A673 (cell line): ENCODE measurements around the gene SHISA8. TPM values are rescaled to one million over a fixed set of nuclear protein-coding genes. Genes with fewer than 3 reads are reported as not detected.

ENCODE experiments used
- BruUV-seq: library from RNA; stranded (reverse); fragments of 400-500 nt; replicated peaks from 2 replicates; lab custom pipeline; 2021; lab: Mats Ljungman, UMichigan
- CTCF ChIA-PET: fragments of 300-600 bp; sonication (Branson Sonifier 250); formaldehyde crosslinking; loops from one replicate; lab custom pipeline; 2022; ENCODE audit warnings: antibody characterized with exemption; lab: Charles Lee
- POLR2A ChIA-PET: fragments of 300-600 bp; sonication (Branson Sonifier 250); formaldehyde crosslinking; loops from one replicate; lab custom pipeline; 2022; ENCODE audit warnings: antibody characterized with exemption; ENCODE audit not compliant: low non-redundant PET; lab: Charles Lee
- DNase-seq: peaks from one replicate; pipeline ENCODE4 v3.0.0-alpha.2; 2015; ENCODE audit warnings: low spot score
- H3K27ac ChIP-seq: fragments of 200-600 bp; sonication (generic); 2 replicates; pipeline ENCODE4 v1.5.1; 2016; ENCODE audit warnings: mixed run types, low read depth, mild to moderate bottlenecking, mixed read lengths, antibody characterized with exemption, low read length; ENCODE audit not compliant: poor library complexity, severe bottlenecking
- H3K27me3 ChIP-seq: fragments of 200-600 bp; sonication (generic); replicated peaks from 2 replicates; pipeline ENCODE4 v1.6.1; 2017; ENCODE audit warnings: mixed run types, low read depth, mild to moderate bottlenecking, mixed read lengths, antibody characterized with exemption, low read length; ENCODE audit not compliant: insufficient read depth, poor library complexity
- H3K36me3 ChIP-seq: fragments of 200-600 bp; sonication (generic); 2 replicates; pipeline ENCODE4 v1.6.1; 2016; ENCODE audit warnings: mixed run types, mild to moderate bottlenecking, mixed read lengths, antibody characterized with exemption, low read length; ENCODE audit not compliant: insufficient read depth, poor library complexity, severe bottlenecking
- H3K4me1 ChIP-seq: fragments of 200-600 bp; sonication (generic); 2 replicates; pipeline ENCODE4 v1.6.1; 2017; ENCODE audit warnings: mixed run types, mild to moderate bottlenecking, mixed read lengths, antibody characterized with exemption, low read length; ENCODE audit not compliant: insufficient read depth, poor library complexity, severe bottlenecking
- H3K4me3 ChIP-seq: fragments of 200-600 bp; sonication (generic); 2 replicates; pipeline ENCODE4 v1.5.1; 2016; ENCODE audit warnings: low read depth, mixed run types, mild to moderate bottlenecking, mixed read lengths, low read length; ENCODE audit not compliant: poor library complexity, severe bottlenecking
- H3K9me3 ChIP-seq: fragments of 200-600 bp; sonication (generic); 2 replicates; pipeline ENCODE4 v1.6.1; 2016; ENCODE audit warnings: mixed run types, low read depth, mild to moderate bottlenecking, mixed read lengths, antibody characterized with exemption, low read length; ENCODE audit not compliant: poor library complexity, severe bottlenecking
- CTCF ChIP-seq: fragments of 300-800, 200-600 bp; sonication (generic); conservative IDR thresholded peaks from 2 replicates; pipeline ENCODE4 v1.5.1; 2017; ENCODE audit warnings: low read depth, mild to moderate bottlenecking, antibody characterized with exemption, low read length, moderate library complexity, mixed read lengths
- EZH2 ChIP-seq: fragments of 200-600 bp; sonication (generic); IDR thresholded peaks from 2 replicates; pipeline ENCODE4 v1.6.1; 2017; ENCODE audit warnings: borderline replicate concordance, low read depth, mild to moderate bottlenecking, mixed read lengths, antibody characterized with exemption, low read length; ENCODE audit not compliant: poor library complexity, severe bottlenecking
- intact Hi-C: fragments of 100-400 bp; cut with micrococcal nuclease; formaldehyde crosslinking; loops from one replicate; pipeline ENCODE4 v1.10.0; 2022; ENCODE audit not compliant: unreplicated experiment
- total RNA-seq: library from RNA; stranded (reverse); gene quantifications from 2 replicates; pipeline ENCODE4 v1.2.3, GENCODE V29; 2021

The SHISA8 gene
- total RNA-seq, 1 experiment from 2014 or later = 1.4 TPM

GRCh38 chr22:41929418-41929810 lies 14.5 kb upstream of the SHISA8 start:
- Histone ChIP-seq H3K36me3 (no peaks in the 10 kb centered on the region), H3K27ac (no peak overlapping the region), H3K4me1 (peaks cover 8% of the 10 kb centered on the region), H3K4me3 (no peak overlapping the region), H3K27me3 (no peaks in the 10 kb centered on the region), H3K9me3 (no peaks in the 10 kb centered on the region)
- TF ChIP-seq EZH2 = no peak
- no peak for DNase-seq
- intact Hi-C loops = no loop called here
- ChIA-PET POLR2A (no interaction called here), CTCF (interaction anchor here (0.9 kb wide), 1 partner anchor 179 kb away, joined by 7 read pairs; no protein-coding TSS in a partner anchor)
- BruUV-seq = no TSS peak

GRCh38 chr22:41928593-41929417 lies 13.9 kb upstream of the SHISA8 start:
- ChIA-PET CTCF (interaction anchor here (0.9 kb wide), 1 partner anchor 180 kb away, joined by 7 read pairs; no protein-coding TSS in a partner anchor), POLR2A (interaction anchor here (0.6 kb wide), 1 partner anchor 622 kb away, joined by 10 read pairs; no protein-coding TSS in a partner anchor)
- Histone ChIP-seq H3K4me1 (peaks cover 8% of the 10 kb centered on the region), H3K27me3 (no peaks in the 10 kb centered on the region), H3K36me3 (no peaks in the 10 kb centered on the region), H3K9me3 (no peaks in the 10 kb centered on the region), H3K27ac (no peak overlapping the region), H3K4me3 (no peak overlapping the region)
- BruUV-seq = no TSS peak
- DNase-seq = no peak
- intact Hi-C loops = no loop called here
- TF ChIP-seq EZH2 (no peak), CTCF (no peak)

- H3K27ac ChIP-seq = no peak overlapping the region
- H3K4me3 ChIP-seq = no peak overlapping the region
- no peaks in the 10 kb centered on the region for H3K27me3 ChIP-seq
- peaks cover 8% of the 10 kb centered on the region for H3K4me1 ChIP-seq
- POLR2A ChIA-PET = no interaction called here
- H3K36me3 ChIP-seq = no peaks in the 10 kb centered on the region
- intact Hi-C loops = no loop called here
- H3K9me3 ChIP-seq = no peaks in the 10 kb centered on the region
- TF ChIP-seq CTCF = no peak
- no peak for TF ChIP-seq EZH2
- no TSS peak for BruUV-seq
- CTCF ChIA-PET = interaction anchor here (1.0 kb wide), 1 partner anchor 19 kb away, joined by 4 read pairs; the partner anchor contains the start of gene CENPM
- DNase-seq = no peak
These were observed 12.9 kb upstream of the SHISA8 start for GRCh38 chr22:41927813-41928212.
